Subcutaneous abdominal adipose tissue (tissue), 5 donors: ENCODE measurements around the gene SLC38A10.

Experiments
- H3K27ac ChIP-seq: one replicate; pipeline ENCODE4 v1.7.0; 2013; ENCODE audit warnings: low read depth, mild to moderate bottlenecking, inconsistent platforms, low read length, moderate library complexity
- H3K27me3 ChIP-seq, 5 donors: one replicate each; pipeline ENCODE4 v1.7.0; 2013; ENCODE audit warnings: low read length in 5 of 5, inconsistent platforms in 1 of 5; ENCODE audit not compliant: control insufficient read depth in 5 of 5, insufficient read depth in 4 of 5
- H3K36me3 ChIP-seq, 5 donors: one replicate each; pipeline ENCODE4 v1.7.0; 2013; ENCODE audit warnings: low read length in 5 of 5; ENCODE audit not compliant: control insufficient read depth in 5 of 5, insufficient read depth in 5 of 5
- H3K4me1 ChIP-seq, 5 donors: one replicate each; pipeline ENCODE4 v1.7.0; 2013; ENCODE audit warnings: low read length in 5 of 5, mild to moderate bottlenecking in 3 of 5, moderate library complexity in 1 of 5; ENCODE audit not compliant: control insufficient read depth in 5 of 5, insufficient read depth in 5 of 5
- H3K4me3 ChIP-seq, 5 donors: one replicate each; pipeline ENCODE4 v1.7.0; 2013; ENCODE audit warnings: low read length in 5 of 5, low read depth in 1 of 5
- H3K9ac ChIP-seq, 5 donors: one replicate each; pipeline ENCODE4 v1.7.0; 2013; ENCODE audit warnings: low read length in 5 of 5, mild to moderate bottlenecking in 4 of 5, moderate library complexity in 3 of 5
- H3K9me3 ChIP-seq, 5 donors: one replicate each; pipeline ENCODE4 v1.7.0; 2013; ENCODE audit warnings: low read length in 5 of 5; ENCODE audit not compliant: control insufficient read depth in 5 of 5
- donor health status: healthy.
- donor health status: healthy.
- donor health status: healthy.
- donor health status: healthy.
- donor health status: healthy.

SLC38A10 gene

GRCh38 chr17:81298325-81298990 is 3.4 kb upstream of the SLC38A10 start:
- Histone ChIP-seq H3K4me3 (no peak overlapping the region), H3K9me3 (no peaks in the 10 kb centered on the region), H3K27me3 (no peaks in the 10 kb centered on the region), H3K36me3 (no peaks in the 10 kb centered on the region), H3K27ac (no peak overlapping the region), H3K9ac (no peak overlapping the region), H3K4me1 (peaks cover 3 to 29% (median 27%) of the 10 kb centered on the region in 5 donors)

DNA sequence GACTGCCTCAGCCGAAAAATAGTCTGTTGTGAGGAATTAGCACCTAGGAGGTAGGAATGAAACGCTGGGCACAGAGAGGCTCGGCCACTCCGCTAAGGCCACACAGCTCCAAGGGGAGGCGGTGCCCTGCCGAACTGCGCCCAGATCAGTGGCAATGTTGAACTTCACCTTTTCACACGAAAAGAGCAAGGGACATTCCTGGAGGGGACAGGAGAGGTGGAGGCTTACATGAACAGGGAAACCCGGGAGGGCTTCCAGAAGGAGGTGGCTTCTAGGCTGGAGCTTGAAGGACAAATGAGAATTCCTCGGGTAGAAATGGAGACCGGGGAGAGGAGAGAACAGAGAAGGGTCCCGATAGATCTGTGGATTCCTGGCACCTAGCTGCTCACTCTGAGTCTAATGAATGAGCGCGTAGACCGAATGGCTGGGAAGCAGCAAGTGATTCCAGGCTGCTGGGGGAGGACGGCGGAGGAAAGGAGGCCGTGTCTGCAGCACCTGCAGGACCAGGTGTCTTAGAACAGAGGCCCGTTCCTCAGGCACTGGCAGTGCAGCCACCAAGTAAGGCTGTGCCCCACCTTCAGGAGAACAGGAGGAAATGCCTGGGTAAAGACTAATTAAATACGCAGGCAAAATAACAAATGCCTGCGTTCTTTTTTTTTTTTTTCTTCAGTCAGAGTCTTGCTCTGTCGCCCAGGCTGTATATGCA is 722 bp upstream of the SLC38A10 start:
- peaks cover 0 to 45% (median 35%) of the 10 kb centered on the region in 5 donors for H3K4me1 ChIP-seq
- peak overlapping the region; percentile 94 for H3K27ac ChIP-seq
- H3K36me3 ChIP-seq: peaks cover 0 to 1% (median 0%) of the 10 kb centered on the region in 5 donors
- peak overlapping the region; percentile 44 to 98 (median 93) for H3K9ac ChIP-seq
- peak overlapping the region; percentile 69 to 86 (median 77) for H3K4me3 ChIP-seq
- H3K9me3 ChIP-seq: no peaks in the 10 kb centered on the region
- H3K27me3 ChIP-seq: no peaks in the 10 kb centered on the region

DNA sequence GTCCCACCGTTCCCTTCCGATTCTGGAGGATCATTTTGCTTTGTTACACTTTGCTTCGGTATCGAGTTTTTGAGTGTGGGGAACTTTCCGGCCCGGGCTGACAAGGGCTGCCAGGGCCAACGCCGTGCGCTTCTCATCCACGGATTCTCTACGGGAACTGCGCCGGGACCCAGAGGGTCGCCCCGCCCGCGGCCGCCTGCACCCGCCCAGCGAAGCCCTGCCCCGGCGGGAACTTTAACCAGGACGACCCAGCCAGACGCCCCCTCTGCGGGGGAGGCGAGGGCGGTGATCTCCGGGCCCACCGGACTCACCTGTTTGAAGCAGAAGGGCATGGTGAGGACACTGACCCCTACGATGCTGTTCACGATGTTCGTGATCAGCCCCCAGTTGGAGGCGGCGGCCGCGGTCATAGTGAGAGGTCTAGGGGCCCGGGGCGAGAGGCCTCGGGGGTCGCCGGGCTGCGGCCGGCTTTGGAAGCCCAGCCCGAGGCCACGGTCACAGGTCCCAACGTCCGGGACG is 536 bp downstream of the SLC38A10 start:
- Histone ChIP-seq H3K9ac (peak overlapping the region in 4 of 5 donors; percentile 88 to 98 (median 94)), H3K27me3 (no peaks in the 10 kb centered on the region), H3K4me1 (peaks cover 0 to 45% (median 35%) of the 10 kb centered on the region in 5 donors), H3K36me3 (peaks cover 0 to 13% (median 5%) of the 10 kb centered on the region in 5 donors), H3K27ac (peak overlapping the region; percentile 94), H3K4me3 (peak overlapping the region; percentile 76 to 86 (median 79)), H3K9me3 (no peaks in the 10 kb centered on the region)

DNA sequence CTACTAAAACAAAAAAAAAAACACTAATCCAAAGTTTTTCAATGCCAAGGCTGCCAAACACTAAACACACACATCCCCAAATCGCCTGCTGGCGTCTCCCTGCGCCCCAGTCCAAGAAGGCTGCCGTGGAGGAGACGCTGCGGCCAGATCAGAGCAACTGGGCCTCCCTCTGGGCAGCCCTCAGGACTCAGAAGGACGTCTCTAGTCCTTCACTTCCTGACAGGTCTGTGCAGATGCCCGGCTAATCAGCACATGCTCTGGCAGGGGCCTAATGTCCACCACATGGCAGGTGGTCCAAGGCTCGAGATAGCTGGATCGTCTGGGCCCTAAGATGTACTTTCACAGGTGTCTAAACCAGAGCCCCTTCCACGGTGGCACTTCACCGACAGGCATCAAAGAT is 2.7 kb downstream of the SLC38A10 start:
- H3K4me1 ChIP-seq: peaks cover 0 to 51% (median 38%) of the 10 kb centered on the region in 5 donors
- no peak overlapping the region for H3K27ac ChIP-seq

GRCh38 chr17:81291662-81292061 is 3.4 kb downstream of the SLC38A10 start:
- Histone ChIP-seq H3K4me1 (peaks cover under 1 to 59% (median 41%) of the 10 kb centered on the region in 5 donors), H3K27me3 (no peaks in the 10 kb centered on the region), H3K4me3 (no peak overlapping the region), H3K36me3 (peaks cover 4 to 40% (median 22%) of the 10 kb centered on the region in 5 donors), H3K9ac (no peak overlapping the region), H3K27ac (no peak overlapping the region), H3K9me3 (no peaks in the 10 kb centered on the region)

More for the DNA sequence above, 2.7 kb downstream of the SLC38A10 start:
- Histone ChIP-seq H3K27me3 (no peaks in the 10 kb centered on the region), H3K4me3 (no peak overlapping the region), H3K36me3 (peaks cover 4 to 32% (median 19%) of the 10 kb centered on the region in 5 donors), H3K9me3 (no peaks in the 10 kb centered on the region), H3K9ac (peak overlapping the region in 1 of 5 donors; percentile 20)

- H3K36me3 ChIP-seq: peaks cover 4 to 40% (median 23%) of the 10 kb centered on the region in 5 donors
- no peaks in the 10 kb centered on the region for H3K9me3 ChIP-seq
- peaks cover 4 to 66% (median 48%) of the 10 kb centered on the region in 5 donors for H3K4me1 ChIP-seq
- no peak overlapping the region for H3K4me3 ChIP-seq
- H3K27me3 ChIP-seq: no peaks in the 10 kb centered on the region
- H3K27ac ChIP-seq: no peak overlapping the region
- no peak overlapping the region for H3K9ac ChIP-seq
These were observed 4.9 kb downstream of the SLC38A10 start for GRCh38 chr17:81290230-81290629.

DNA sequence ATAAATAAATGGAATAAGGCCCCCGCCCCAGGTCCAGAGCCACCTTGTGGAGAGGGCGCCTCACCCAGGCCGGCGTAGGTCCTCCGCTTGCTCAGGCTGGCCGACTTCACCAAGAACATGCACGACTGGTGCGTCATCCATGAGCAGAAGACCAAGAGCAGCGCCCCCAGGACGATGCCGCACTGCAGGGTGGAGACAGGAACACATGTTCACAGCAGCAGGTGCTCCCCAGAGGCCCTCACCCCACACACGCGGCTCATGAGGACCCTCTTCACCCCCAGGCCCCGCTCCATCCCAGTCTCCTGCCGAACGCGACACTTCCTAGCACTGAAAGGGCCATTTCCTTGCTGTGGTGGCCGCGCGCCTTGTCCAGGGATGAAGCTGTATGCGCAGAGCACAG is 5.5 kb downstream of the SLC38A10 start:
- Histone ChIP-seq H3K9me3 (no peaks in the 10 kb centered on the region), H3K27ac (no peak overlapping the region), H3K4me1 (peaks cover 4 to 69% (median 54%) of the 10 kb centered on the region in 5 donors), H3K4me3 (no peak overlapping the region), H3K27me3 (no peaks in the 10 kb centered on the region), H3K36me3 (peaks cover 4 to 40% (median 23%) of the 10 kb centered on the region in 5 donors), H3K9ac (no peak overlapping the region)

- H3K4me3 ChIP-seq: no peak overlapping the region
- no peak overlapping the region for H3K9ac ChIP-seq
- peaks cover 4 to 60% (median 46%) of the 10 kb centered on the region in 5 donors for H3K4me1 ChIP-seq
- H3K9me3 ChIP-seq: no peaks in the 10 kb centered on the region
- no peak overlapping the region for H3K27ac ChIP-seq
- H3K27me3 ChIP-seq: no peaks in the 10 kb centered on the region
- peaks cover 4 to 40% (median 23%) of the 10 kb centered on the region in 5 donors for H3K36me3 ChIP-seq
These were observed 6.4 kb downstream of the SLC38A10 start for GRCh38 chr17:81288715-81289114.

GRCh38 chr17:81287741-81288430 is 7.2 kb downstream of the SLC38A10 start:
- Histone ChIP-seq H3K27ac (no peak overlapping the region), H3K9me3 (no peaks in the 10 kb centered on the region), H3K9ac (no peak overlapping the region), H3K4me1 (peaks cover 4 to 51% (median 39%) of the 10 kb centered on the region in 5 donors), H3K27me3 (no peaks in the 10 kb centered on the region), H3K36me3 (peaks cover 4 to 46% (median 28%) of the 10 kb centered on the region in 5 donors), H3K4me3 (no peak overlapping the region)
